ENCODE measurements around the gene CLCA1.

The CLCA1 gene

GRCh38 chr1:86468501-86468977 is at the start of gene CLCA1:
CLCA1 (plus strand) TSS chr1:86468927; CDS start chr1:86468972, 45 bp downstream.
- DNase-seq (ENCODE audit: low read depth in 2 of 2): no peak

- DNase-seq (ENCODE audit: low read depth in 2 of 2): no peak
Observed at GRCh38 chr1:86419277-86419903, 49.3 kb upstream of the CLCA1 start.

- DNase-seq (ENCODE audit: low read depth in 2 of 2): no peak
Observed at GRCh38 chr1:86421601-86422280, 47.0 kb upstream of the CLCA1 start.

- no peak for DNase-seq (ENCODE audit: low read depth in 2 of 2)
Observed at GRCh38 chr1:86423473-86423872, 45.3 kb upstream of the CLCA1 start.

- no peak for DNase-seq (ENCODE audit: low read depth in 2 of 2)
Observed at GRCh38 chr1:86423873-86424272, 44.9 kb upstream of the CLCA1 start, which contains the start of gene CLCA2. CLCA2 (plus strand) TSS chr1:86424171; CDS start chr1:86424248, 77 bp downstream.

- DNase-seq (ENCODE audit: low read depth in 2 of 2): no peak
Observed at GRCh38 chr1:86429122-86429725, 39.5 kb upstream of the CLCA1 start.

- no peak for DNase-seq (ENCODE audit: low read depth in 2 of 2)
Observed at GRCh38 chr1:86429835-86430234, 38.9 kb upstream of the CLCA1 start.

- no peak for DNase-seq (ENCODE audit: low read depth in 2 of 2)
Observed at GRCh38 chr1:86430376-86430775, 38.4 kb upstream of the CLCA1 start.

- no peak for DNase-seq (ENCODE audit: low read depth in 2 of 2)
Observed at GRCh38 chr1:86434059-86434458, 34.7 kb upstream of the CLCA1 start.

- no peak for DNase-seq (ENCODE audit: low read depth in 2 of 2)
Observed at GRCh38 chr1:86435327-86435726, 33.4 kb upstream of the CLCA1 start.

- DNase-seq (ENCODE audit: low read depth in 2 of 2): no peak
Observed at GRCh38 chr1:86436041-86436440, 32.7 kb upstream of the CLCA1 start.

GRCh38 chr1:86441581-86441980 is 27.1 kb upstream of the CLCA1 start:
- no peak for DNase-seq (ENCODE audit: low read depth in 2 of 2)

GRCh38 chr1:86441997-86442396 is 26.7 kb upstream of the CLCA1 start:
- no peak for DNase-seq (ENCODE audit: low read depth in 2 of 2)

GRCh38 chr1:86445919-86446318 is 22.8 kb upstream of the CLCA1 start:
- no peak for DNase-seq (ENCODE audit: low read depth in 2 of 2)

GRCh38 chr1:86447198-86447790 is 21.4 kb upstream of the CLCA1 start:
- DNase-seq (ENCODE audit: low read depth in 2 of 2): no peak

GRCh38 chr1:86448670-86449069 is 20.1 kb upstream of the CLCA1 start:
- no peak for DNase-seq (ENCODE audit: low read depth in 2 of 2)

- no peak for DNase-seq (ENCODE audit: low read depth in 2 of 2)
Observed at GRCh38 chr1:86449103-86449502, 19.6 kb upstream of the CLCA1 start.

- no peak for DNase-seq (ENCODE audit: low read depth in 2 of 2)
Observed at GRCh38 chr1:86450847-86451246, 17.9 kb upstream of the CLCA1 start.

GRCh38 chr1:86453664-86454063 is 15.1 kb upstream of the CLCA1 start:
- DNase-seq (ENCODE audit: low read depth in 2 of 2): no peak

- DNase-seq (ENCODE audit: low read depth in 2 of 2): no peak
Observed at GRCh38 chr1:86455073-86455472, 13.7 kb upstream of the CLCA1 start.

GRCh38 chr1:86460998-86461397 is 7.7 kb upstream of the CLCA1 start:
- no peak for DNase-seq (ENCODE audit: low read depth in 2 of 2)

- DNase-seq (ENCODE audit: low read depth in 2 of 2): no peak
Observed at GRCh38 chr1:86461482-86461881, 7.2 kb upstream of the CLCA1 start.

- DNase-seq (ENCODE audit: low read depth in 2 of 2): no peak
Observed at GRCh38 chr1:86464819-86465218, 3.9 kb upstream of the CLCA1 start.

Data from stimulated activated CD8-positive, alpha-beta memory T cell treated with anti-CD3 and anti-CD28 coated beads, Interleukin-7, amount 100 ng/mL, for 4 hours (primary cell).